ENCODE data around the gene FGF11.

FGF11 gene

GRCh38 chr17:7425756-7426155 lies 13.6 kb upstream of the FGF11 start:
- no peak for DNase-seq
- intact Hi-C loops (cut with DNase I) = no loop called here

GRCh38 chr17:7426203-7426863 lies 13.0 kb upstream of the FGF11 start:
- intact Hi-C loops (cut with DNase I) = no loop called here
- no peak for DNase-seq

- DNase-seq = no peak
- intact Hi-C loops (cut with DNase I) = no loop called here
These were observed 12.3 kb upstream of the FGF11 start for GRCh38 chr17:7426896-7427489.

- intact Hi-C loops (cut with DNase I) = no loop called here
- no peak for DNase-seq
These were observed 11.8 kb upstream of the FGF11 start for GRCh38 chr17:7427549-7427948.

GRCh38 chr17:7428557-7428956 lies 10.8 kb upstream of the FGF11 start, which contains the start of gene SPEM3:
SPEM3 (plus strand) TSS chr17:7428857; CDS start chr17:7428903, 46 bp downstream.
- intact Hi-C loops (cut with DNase I) = no loop called here
- DNase-seq = no peak

GRCh38 chr17:7429722-7430121 lies 9.6 kb upstream of the FGF11 start:
- intact Hi-C loops (cut with DNase I) = loop anchor here (10.0 kb wide), 1 partner anchor 75 kb away; the partner anchor contains the start of genes KCTD11 and TMEM95
- no peak for DNase-seq

GRCh38 chr17:7431231-7431630 lies 8.1 kb upstream of the FGF11 start:
- no peak for DNase-seq
- intact Hi-C loops (cut with DNase I) = loop anchor here (10.0 kb wide), 1 partner anchor 76 kb away; the partner anchor contains the start of genes KCTD11 and TMEM95

- no peak for DNase-seq
- intact Hi-C loops (cut with DNase I) = loop anchor here (10.0 kb wide), 1 partner anchor 77 kb away; the partner anchor contains the start of genes KCTD11 and TMEM95
These were observed 7.0 kb upstream of the FGF11 start for GRCh38 chr17:7432296-7432695.

GRCh38 chr17:7435676-7436555 lies 3.4 kb upstream of the FGF11 start:
- intact Hi-C loops (cut with DNase I) = loop anchor here (2.0 to 10.0 kb wide), 3 partner anchors 41 to 125 kb away; partner anchors contain the start of genes KCTD11, SENP3, TMEM95 and ZBTB4

GRCh38 chr17:7436556-7437368 lies 2.5 kb upstream of the FGF11 start:
- DNase-seq = peak; percentile 42 to 90 (median 80)
- intact Hi-C loops (cut with DNase I) = loop anchor here (2.0 to 10.0 kb wide), 3 partner anchors 41 to 124 kb away; partner anchors contain the start of genes KCTD11, SENP3, TMEM95 and ZBTB4

More at GRCh38 chr17:7435676-7436555, 3.4 kb upstream of the FGF11 start:
- peak in 1 of 42 donors; percentile 12 for DNase-seq

- DNase-seq = no peak
- intact Hi-C loops (cut with DNase I) = loop anchor here (2.0 to 10.0 kb wide), 3 partner anchors 40 to 123 kb away; partner anchors contain the start of genes KCTD11, SENP3, TMEM95 and ZBTB4
These were observed 1.9 kb upstream of the FGF11 start for GRCh38 chr17:7437369-7437863.

GRCh38 chr17:7437950-7438614 lies 1.2 kb upstream of the FGF11 start:
- intact Hi-C loops (cut with DNase I) = loop anchor here (2.0 to 10.0 kb wide), 3 partner anchors 39 to 123 kb away; partner anchors contain the start of genes KCTD11, SENP3, TMEM95 and ZBTB4
- peak in 40 of 42 donors; percentile 42 to 84 (median 68) for DNase-seq

GRCh38 chr17:7438656-7439460 lies 454 bp upstream of the FGF11 start:
- no peak for DNase-seq

GRCh38 chr17:7440113-7440833 lies 961 bp downstream of the FGF11 start:
- intact Hi-C loops (cut with DNase I) = no loop called here
- peak in 13 of 42 donors; percentile 13 to 64 (median 42) for DNase-seq

More at GRCh38 chr17:7438656-7439460, 454 bp upstream of the FGF11 start:
- intact Hi-C loops (cut with DNase I) = loop anchor here (5.0 to 10.0 kb wide), 2 partner anchors 38 to 84 kb away; partner anchors contain the start of genes KCTD11, TMEM95 and ZBTB4

- DNase-seq = peak in 10 of 42 donors; percentile 18 to 72 (median 48)
- intact Hi-C loops (cut with DNase I) = no loop called here
These were observed 1.5 kb downstream of the FGF11 start for GRCh38 chr17:7440834-7441195.

- DNase-seq = no peak
These were observed 2.0 kb downstream of the FGF11 start for GRCh38 chr17:7441266-7441665.

More at GRCh38 chr17:7441266-7441665, 2.0 kb downstream of the FGF11 start:
- intact Hi-C loops (cut with DNase I) = no loop called here

Measured in head of caudate nucleus (tissue), 42 donors.